ENCODE measurements around the gene TARBP1. TPM values are rescaled to one million over a fixed set of nuclear protein-coding genes. Genes with fewer than 3 reads are reported as not detected.
A peak's percentile ranks its signal among the peaks of the same experiment; 100 is the strongest.

TARBP1 gene
- total RNA-seq, 4 donors from 2014 or later, result 13.2 to 39.2 (median 27.6) TPM

DNA sequence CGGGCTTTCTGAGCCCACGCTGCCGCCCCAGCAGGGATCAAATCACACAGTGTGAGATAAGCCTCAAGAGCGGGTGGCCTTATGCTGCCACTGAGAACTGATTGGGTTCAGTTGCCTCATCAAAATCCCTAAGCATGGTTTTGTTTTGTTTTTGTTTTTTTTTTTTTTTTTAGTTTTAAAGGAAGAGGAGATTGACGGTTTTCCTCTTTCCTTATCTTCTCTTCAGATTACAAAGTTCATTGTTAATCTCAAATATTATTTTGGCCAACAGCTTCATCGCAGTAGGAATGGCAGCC is 105.1 kb downstream of the TARBP1 start:
- Histone ChIP-seq H3K4me1 (peaks cover 4 to 40% (median 16%) of the 10 kb centered on the region in 3 donors), H3K4me3 (peak overlapping the region; percentile 69 to 94 (median 93)), H3K36me3 (peaks cover 9 to 40% (median 17%) of the 10 kb centered on the region in 3 donors), H3K27ac (peak overlapping the region; percentile 93 to 97 (median 97)), H3K27me3 (no peaks in the 10 kb centered on the region), H3K9me3 (no peaks in the 10 kb centered on the region)
- TF ChIP-seq, protein P1, sequence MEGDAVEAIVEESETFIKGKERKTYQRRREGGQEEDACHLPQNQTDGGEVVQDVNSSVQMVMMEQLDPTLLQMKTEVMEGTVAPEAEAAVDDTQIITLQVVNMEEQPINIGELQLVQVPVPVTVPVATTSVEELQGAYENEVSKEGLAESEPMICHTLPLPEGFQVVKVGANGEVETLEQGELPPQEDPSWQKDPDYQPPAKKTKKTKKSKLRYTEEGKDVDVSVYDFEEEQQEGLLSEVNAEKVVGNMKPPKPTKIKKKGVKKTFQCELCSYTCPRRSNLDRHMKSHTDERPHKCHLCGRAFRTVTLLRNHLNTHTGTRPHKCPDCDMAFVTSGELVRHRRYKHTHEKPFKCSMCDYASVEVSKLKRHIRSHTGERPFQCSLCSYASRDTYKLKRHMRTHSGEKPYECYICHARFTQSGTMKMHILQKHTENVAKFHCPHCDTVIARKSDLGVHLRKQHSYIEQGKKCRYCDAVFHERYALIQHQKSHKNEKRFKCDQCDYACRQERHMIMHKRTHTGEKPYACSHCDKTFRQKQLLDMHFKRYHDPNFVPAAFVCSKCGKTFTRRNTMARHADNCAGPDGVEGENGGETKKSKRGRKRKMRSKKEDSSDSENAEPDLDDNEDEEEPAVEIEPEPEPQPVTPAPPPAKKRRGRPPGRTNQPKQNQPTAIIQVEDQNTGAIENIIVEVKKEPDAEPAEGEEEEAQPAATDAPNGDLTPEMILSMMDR (IDR thresholded peaks at IDR 0.05), result no peak
- TF ChIP-seq POLR2A (IDR thresholded peaks at IDR 0.05), result no peak
- no peak for DNase-seq
- intact Hi-C loops (cut with DNase I), result no loop called here
- 1 to 3% methylated on average over 6 of the region's 6 CpGs for WGBS, 2 donors

DNA sequence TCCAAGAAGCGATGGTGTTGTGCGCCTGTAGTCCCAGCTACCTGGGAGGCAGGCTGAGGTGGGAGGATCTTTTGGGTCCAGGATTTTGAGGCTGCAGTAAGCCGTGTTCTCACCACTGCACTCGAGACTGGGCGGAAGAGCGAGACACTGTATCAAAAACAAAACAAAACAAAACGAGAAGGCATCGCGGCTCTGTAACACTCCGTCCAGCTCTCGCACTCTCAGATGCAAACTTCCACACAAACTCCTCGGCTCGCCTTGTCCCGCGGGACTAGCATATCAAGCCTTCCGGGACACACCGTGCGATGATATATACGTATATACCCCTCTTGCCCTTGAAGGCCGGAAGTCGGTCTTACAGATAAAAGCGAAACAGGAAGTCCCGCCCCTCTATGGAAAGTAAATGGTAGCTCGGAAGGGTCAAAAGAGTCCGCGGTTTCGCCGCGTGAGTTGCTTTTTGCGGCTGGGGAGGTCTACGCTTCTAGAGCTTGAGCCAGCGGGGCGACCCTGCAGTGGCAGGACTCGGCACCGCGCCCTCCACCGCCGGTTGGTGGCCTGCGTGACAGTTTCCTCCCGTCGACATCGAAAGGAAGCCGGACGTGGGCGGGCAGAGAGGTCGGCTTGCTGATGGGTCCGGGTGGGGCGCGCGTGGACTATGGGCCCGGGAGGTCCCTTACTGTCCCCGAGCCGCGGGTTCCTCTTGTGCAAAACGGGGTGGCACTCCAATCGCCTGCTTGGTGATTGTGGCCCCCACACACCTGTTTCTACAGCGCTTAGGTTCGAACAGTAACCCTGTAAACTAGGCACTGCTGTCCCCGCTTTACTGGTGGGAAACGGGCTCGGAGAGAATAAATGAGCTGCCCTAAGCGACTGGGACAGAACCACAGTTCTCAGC is 105.7 kb downstream of the TARBP1 start, which contains the start of gene COA6:
Gene COA6 (plus strand): TSS at position 393 of the 895 bp plus-strand sequence. CDS start 11 bp downstream, at position 404.
- no peaks in the 10 kb centered on the region for H3K27me3 ChIP-seq
- H3K4me1 ChIP-seq, result peaks cover 4 to 40% (median 16%) of the 10 kb centered on the region in 3 donors
- 0 to 1% methylated on average over 8 to 39 of the region's 62 CpGs for WGBS, 2 donors

DNA sequence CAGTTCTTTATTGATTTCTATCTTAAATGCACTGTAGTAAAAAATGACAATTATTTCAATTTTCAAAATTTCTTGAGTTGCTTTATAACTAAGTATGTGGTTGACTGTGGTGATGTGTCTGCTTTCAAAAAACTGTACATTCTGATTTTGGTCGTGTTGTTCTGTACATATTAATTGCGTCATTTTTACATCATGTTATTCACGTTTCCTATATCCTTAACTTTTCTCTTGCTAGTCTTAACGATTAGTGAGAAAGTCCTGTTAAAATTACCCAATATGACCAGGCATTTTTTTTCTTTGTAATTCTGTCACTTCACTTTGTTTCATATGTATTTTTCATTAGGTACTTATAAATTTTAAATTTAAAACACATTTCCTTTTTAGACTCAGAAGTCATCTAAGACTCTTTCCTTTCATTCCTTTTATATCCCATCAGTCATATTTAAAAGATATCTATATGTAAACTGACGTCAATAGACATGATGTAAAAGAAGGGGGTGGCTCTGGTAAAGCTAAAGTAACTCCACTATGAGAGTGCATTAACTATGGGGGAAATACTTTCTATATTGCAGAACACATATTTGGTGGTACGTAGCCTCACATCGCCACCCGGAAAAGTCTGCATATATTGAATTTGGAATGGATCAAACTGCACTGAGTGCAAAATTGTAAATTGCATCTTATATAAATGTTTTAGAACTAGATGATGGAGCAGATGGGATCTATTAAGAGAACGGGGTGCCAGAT is 106.8 kb downstream of the TARBP1 start:
- 39 to 40% methylated on average over 9 of the region's 9 CpGs for whole genome bisulfite sequencing, 2 donors
- intact Hi-C loops (cut with DNase I), result no loop called here
- TF ChIP-seq, protein P1 (IDR thresholded peaks at IDR 0.05), result no peak
- TF ChIP-seq POLR2A (IDR thresholded peaks at IDR 0.05), result no peak
- H3K9me3 ChIP-seq, result no peaks in the 10 kb centered on the region
- peak overlapping the region in 3 of 4 donors; percentile 93 to 97 (median 97) for H3K27ac ChIP-seq
- peak overlapping the region; percentile 69 to 94 (median 93) for H3K4me3 ChIP-seq
- peaks cover 4 to 23% (median 9%) of the 10 kb centered on the region in 3 donors for H3K36me3 ChIP-seq
- DNase-seq, result no peak
- H3K27me3 ChIP-seq, result no peaks in the 10 kb centered on the region
- H3K4me1 ChIP-seq, result peaks cover 4 to 40% (median 16%) of the 10 kb centered on the region in 3 donors

More for the DNA sequence above, 105.7 kb downstream of the TARBP1 start, which contains the start of gene COA6:
- TF ChIP-seq, protein P1 (IDR thresholded peaks at IDR 0.05), result peak in 2 of 6 experiments; percentile 22 to 27
- TF ChIP-seq POLR2A (IDR thresholded peaks at IDR 0.05), result peak in 3 of 4 donors; percentile 79 to 88 (median 84)
- DNase-seq, result peak; percentile 87
- intact Hi-C loops (cut with DNase I), result no loop called here
- peak within 1 kb of the TSS; percentile 69 to 94 (median 93) for H3K4me3 ChIP-seq
- H3K9me3 ChIP-seq, result no peaks in the 10 kb centered on the region
- peaks cover 9 to 34% (median 17%) of the 10 kb centered on the region in 3 donors for H3K36me3 ChIP-seq
- peak within 1 kb of the TSS; percentile 93 to 97 (median 97) for H3K27ac ChIP-seq

DNA sequence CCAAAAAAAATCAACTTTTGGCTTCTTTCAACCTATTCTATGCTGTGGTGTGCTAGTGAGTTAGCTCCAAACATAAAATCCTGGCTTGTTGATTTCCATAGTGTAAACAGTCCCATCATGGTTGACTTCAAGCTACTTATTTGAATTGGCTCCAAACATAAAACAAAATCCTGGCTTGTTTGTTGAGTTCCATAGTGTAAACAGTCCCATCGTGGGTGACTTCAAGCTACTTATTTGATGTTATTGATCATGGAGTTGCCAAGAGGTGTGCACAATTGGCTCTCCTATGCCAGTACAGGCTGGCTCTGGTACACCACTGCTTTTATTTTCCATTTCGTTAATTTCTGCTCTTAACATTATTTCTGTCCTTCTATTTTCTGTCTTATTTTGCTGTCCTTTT is 107.6 kb downstream of the TARBP1 start:
- H3K9me3 ChIP-seq, result no peaks in the 10 kb centered on the region
- no peaks in the 10 kb centered on the region for H3K27me3 ChIP-seq
- 43 to 64% methylated on average over 2 of the region's 2 CpGs for WGBS, 2 donors
- peaks cover 4 to 40% (median 16%) of the 10 kb centered on the region in 3 donors for H3K4me1 ChIP-seq
- TF ChIP-seq, protein P1 (IDR thresholded peaks at IDR 0.05), result no peak
- TF ChIP-seq POLR2A (IDR thresholded peaks at IDR 0.05), result no peak
- intact Hi-C loops (cut with DNase I), result no loop called here
- H3K4me3 ChIP-seq, result no peak overlapping the region
- peaks cover under 1 to 15% (median 4%) of the 10 kb centered on the region in 3 donors for H3K36me3 ChIP-seq
- H3K27ac ChIP-seq, result peak overlapping the region in 1 of 4 donors; percentile 32
- no peak for DNase-seq

Data from esophagus squamous epithelium (tissue), 5 donors.